H1 (cell line): Measurements from ENCODE around the gene GOLGA6C. TPM values are rescaled to one million over a fixed set of nuclear protein-coding genes. Genes with fewer than 3 reads are reported as not detected.
"Not testable (repeated sequence)": the region's sequence is repeated elsewhere in the genome, so short reads cannot be mapped to it uniquely, and the experiment has no call there.

Experiments used
- CTCF ChIA-PET: fragments of 300-600 bp; sonication (Branson Sonifier 250); formaldehyde crosslinking; loops from one replicate; lab custom pipeline; 2021; ENCODE audit not compliant: partially characterized antibody; lab: Charles Lee
- POLR2A ChIA-PET: fragments of 300-600 bp; sonication (Branson Sonifier 250); formaldehyde crosslinking; loops from one replicate; lab custom pipeline; 2021; ENCODE audit warnings: inconsistent platforms; ENCODE audit not compliant: partially characterized antibody; lab: Charles Lee
- DNase-seq, 2 experiments: peaks; one replicate each; pipeline versions ENCODE4 v3.0.0 to v3.0.0-alpha.2; 2010 to 2022; ENCODE audit warnings: low spot score in 2 of 2, low read depth in 1 of 2, mixed read lengths in 1 of 2
- FAIRE-seq: peaks from 2 replicates; lab custom pipeline; 2011; peaks lifted over from hg19 to GRCh38; lab: Jason Lieb, UNC
- H2AFZ ChIP-seq: 2 replicates; pipeline ENCODE4 v1.8.1; 2012; ENCODE audit warnings: low read length, inconsistent platforms
- H2AK5ac ChIP-seq: 2 replicates; pipeline ENCODE4 v1.6.1; 2013; ENCODE audit warnings: low read depth, low read length
- H2BK120ac ChIP-seq: replicated peaks from 2 replicates; pipeline ENCODE3; 2013; ENCODE audit warnings: low read depth, low read length, inconsistent platforms
- H2BK12ac ChIP-seq: 2 replicates; pipeline ENCODE4 v1.6.1; 2013; ENCODE audit warnings: low read depth, low read length
- H2BK15ac ChIP-seq: 2 replicates; pipeline ENCODE4 v1.6.1; 2013; ENCODE audit warnings: low read length
- H2BK20ac ChIP-seq: 2 replicates; pipeline ENCODE4 v1.6.1; 2013; ENCODE audit warnings: low read length
- H2BK5ac ChIP-seq: 2 replicates; pipeline ENCODE4 v1.6.1; 2013; ENCODE audit warnings: low read depth, low read length
- H3K14ac ChIP-seq: 2 replicates; pipeline ENCODE4 v1.6.1; 2013; ENCODE audit warnings: inconsistent platforms; ENCODE audit not compliant: insufficient read length
- H3K18ac ChIP-seq: 2 replicates; pipeline ENCODE4 v1.6.1; 2013; ENCODE audit warnings: low read length; ENCODE audit errors: extremely low read depth
- H3K23ac ChIP-seq: 2 replicates; pipeline ENCODE4 v1.6.1; 2013; ENCODE audit warnings: inconsistent platforms; ENCODE audit not compliant: insufficient read length
- H3K23me2 ChIP-seq: 2 replicates; pipeline ENCODE4 v1.6.1; 2013; ENCODE audit warnings: low read depth, low read length
- H3K27ac ChIP-seq: 2 replicates; pipeline ENCODE4 v1.6.1; 2011; ENCODE audit warnings: low read depth, low read length, inconsistent platforms
- H3K27me3 ChIP-seq, 4 experiments: replicated peaks in 1 of 4; 1 replicate in 1 of 4; 2 replicates in 3 of 4; pipeline versions ENCODE4 v1.6.1 to v1.8.1; 2011 to 2013; ENCODE audit warnings: low read length in 3 of 4, mild to moderate bottlenecking in 3 of 4, inconsistent platforms in 2 of 4, mixed read lengths in 2 of 4, moderate library complexity in 1 of 4; ENCODE audit not compliant: control insufficient read depth in 3 of 4, insufficient read depth in 3 of 4; ENCODE audit errors: extremely low read depth in 1 of 4
- H3K36me3 ChIP-seq, 4 experiments: 2 replicates each; pipeline versions ENCODE4 v1.6.1 to v1.8.1; 2011 to 2013; ENCODE audit warnings: mild to moderate bottlenecking in 4 of 4, low read length in 3 of 4, moderate library complexity in 2 of 4, control low read depth in 1 of 4, inconsistent platforms in 1 of 4; ENCODE audit not compliant: insufficient read depth in 4 of 4, control insufficient read depth in 2 of 4
- H3K4ac ChIP-seq: replicated peaks from 2 replicates; pipeline ENCODE3; 2013; ENCODE audit warnings: low read length, low read depth, mixed read lengths, inconsistent platforms; ENCODE audit not compliant: insufficient read length
- H3K4me1 ChIP-seq, 4 experiments: replicated peaks in 1 of 4; 1 replicate in 1 of 4; 2 replicates in 3 of 4; pipeline versions ENCODE4 v1.6.1 to v1.8.1; 2011 to 2013; ENCODE audit warnings: low read length in 3 of 4, inconsistent platforms in 2 of 4, mixed read lengths in 1 of 4; ENCODE audit not compliant: insufficient read depth in 4 of 4, control insufficient read depth in 3 of 4
- H3K4me2 ChIP-seq, 2 experiments: 2 replicates each; pipeline versions ENCODE4 v1.6.1 to v1.8.1; 2011 to 2013; ENCODE audit warnings: low read depth in 2 of 2, low read length in 2 of 2, control low read depth in 1 of 2, inconsistent platforms in 1 of 2, mild to moderate bottlenecking in 1 of 2; ENCODE audit not compliant: insufficient read depth in 1 of 2
- H3K4me3 ChIP-seq, 4 experiments: fragments of 200-600, 300-600 bp in 1 of 4; sonication (generic), shearing (Covaris generic), sonication (Bioruptor Twin) in 1 of 4; 2 replicates each; pipeline versions ENCODE4 v1.5.1 to v1.8.1; 2011 to 2016; ENCODE audit warnings: low read length in 4 of 4, low read depth in 3 of 4, control low read depth in 2 of 4, inconsistent platforms in 2 of 4, mild to moderate bottlenecking in 2 of 4, mixed read lengths in 1 of 4, moderate library complexity in 1 of 4; ENCODE audit not compliant: insufficient read depth in 2 of 4; ENCODE audit errors: extremely low read depth in 1 of 4
- H3K56ac ChIP-seq: replicated peaks from 2 replicates; pipeline ENCODE3; 2013; ENCODE audit warnings: low read depth, mild to moderate bottlenecking, mixed read lengths, low read length, inconsistent platforms; ENCODE audit not compliant: insufficient read length
- H3K79me1 ChIP-seq: 2 replicates; pipeline ENCODE4 v1.6.1; 2013; ENCODE audit warnings: low read depth, low read length, control low read depth
- H3K79me2 ChIP-seq, 2 experiments: 2 replicates each; pipeline versions ENCODE4 v1.6.1 to v1.8.1; 2012 to 2013; ENCODE audit warnings: low read length in 2 of 2, mild to moderate bottlenecking in 2 of 2, inconsistent platforms in 1 of 2; ENCODE audit not compliant: insufficient read depth in 2 of 2, control insufficient read depth in 1 of 2
- H3K9ac ChIP-seq, 4 experiments: replicated peaks in 1 of 4; 1 replicate in 1 of 4; 2 replicates in 3 of 4; pipeline versions ENCODE4 v1.6.1 to v1.8.1; 2011 to 2013; ENCODE audit warnings: low read depth in 3 of 4, low read length in 3 of 4, control low read depth in 2 of 4, mild to moderate bottlenecking in 2 of 4, moderate library complexity in 2 of 4, inconsistent platforms in 1 of 4; ENCODE audit errors: extremely low read depth in 1 of 4
- H3K9me3 ChIP-seq, 2 experiments: 2 replicates each; pipeline versions ENCODE4 v1.6.1 to v1.8.1; 2012 to 2013; ENCODE audit warnings: mild to moderate bottlenecking in 2 of 2, moderate library complexity in 2 of 2, control low read depth in 1 of 2, inconsistent platforms in 1 of 2, low read depth in 1 of 2, low read length in 1 of 2, mixed read lengths in 1 of 2; ENCODE audit not compliant: insufficient read depth in 2 of 2
- H4K20me1 ChIP-seq, 2 experiments: replicated peaks in 1 of 2; 2 replicates each; pipeline versions ENCODE3 to v1.8.1; 2011 to 2013; ENCODE audit warnings: inconsistent platforms in 2 of 2, low read length in 2 of 2, mild to moderate bottlenecking in 1 of 2; ENCODE audit not compliant: insufficient read depth in 2 of 2, control insufficient read depth in 1 of 2
- H4K5ac ChIP-seq: 2 replicates; pipeline ENCODE4 v1.6.1; 2013; ENCODE audit warnings: low read length, low read depth, mixed read lengths, inconsistent platforms; ENCODE audit not compliant: insufficient read length
- H4K8ac ChIP-seq: 2 replicates; pipeline ENCODE4 v1.8.0; 2013; ENCODE audit warnings: mild to moderate bottlenecking, moderate library complexity, low read length, inconsistent platforms; ENCODE audit not compliant: insufficient read depth; ENCODE audit errors: extremely low read depth
- H4K91ac ChIP-seq: replicated peaks from 2 replicates; pipeline ENCODE3; 2013; ENCODE audit warnings: low read length, mixed read lengths, inconsistent platforms; ENCODE audit not compliant: insufficient read length
- NANOG ChIP-seq: IDR thresholded peaks from 2 replicates; pipeline ENCODE4 v1.6.1; 2011; ENCODE audit warnings: low read length, low read depth, mild to moderate bottlenecking, inconsistent platforms; ENCODE audit not compliant: insufficient read depth, poor library complexity, severe bottlenecking
- WGBS, 2 experiments: shearing (Covaris generic) in 1 of 2; methylation state at CpG; one replicate each; pipeline versions ENCODE4 v1.1.6 to v1.1.7; 2013 to 2015; ENCODE audit warnings: low lambda C conversion rate in 2 of 2, mixed read lengths in 2 of 2, inconsistent platforms in 1 of 2, low coverage in 1 of 2, missing lambda C conversion rate in 1 of 2; ENCODE audit not compliant: insufficient replicate concordance in 2 of 2, insufficient coverage in 1 of 2, insufficient read length in 1 of 2; ENCODE audit errors: extremely low coverage in 1 of 2, missing lambda C conversion rate in 1 of 2; 5-methylcytosine and 5-hydroxymethylcytosine counted together
- polyA plus RNA-seq, 7 experiments: library from polyadenylated mRNA; depleted of rRNA in 3 of 7; stranded (reverse) in 5 of 7; unstranded in 2 of 7; fragments of >200 nt in 5 of 7; fragments of 200-250 nt in 2 of 7; gene quantifications; 1 replicate in 5 of 7; 2 replicates in 1 of 7; 4 replicates in 1 of 7; pipeline versions ENCODE4 v1.2.1 to v1.2.3, GENCODE V29; 2011 to 2013; ENCODE audit warnings: missing spikeins in 2 of 7, mixed read lengths in 2 of 7
- total RNA-seq: library from RNA; stranded (reverse); fragmentation: NEBNext Ultra II Directional; extraction: Animal tissue kit (Norgen Biotek cat#: 25700); gene quantifications from 2 replicates; pipeline ENCODE4 v1.2.1, GENCODE V29; 2021

GOLGA6C gene
- total and polyA plus RNA-seq, 2 of the 8 experiments (the other 6 are each of a cell fraction or from before 2014, with no cell fraction given) = 0.14 to 0.35 TPM

DNA sequence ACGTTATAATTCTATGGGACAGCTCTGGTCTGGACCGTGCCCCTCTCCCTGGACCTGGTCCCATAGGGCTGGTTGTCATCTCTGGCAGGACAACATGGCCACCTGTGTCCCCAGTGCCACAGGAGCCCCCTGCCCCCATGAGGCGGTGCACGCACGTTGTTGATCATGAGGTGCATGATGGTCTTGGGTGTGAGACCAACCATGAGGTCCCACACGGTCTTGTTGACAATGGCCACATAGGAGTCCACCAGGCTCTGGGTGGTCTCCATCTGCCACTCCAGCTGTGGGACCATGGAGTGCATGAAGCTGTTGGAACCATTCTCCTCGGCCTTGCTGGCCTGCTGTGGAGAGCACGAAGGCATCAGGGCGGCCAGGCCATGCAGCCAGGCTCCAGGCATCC lies 44.2 kb downstream of the GOLGA6C start (continued):
- TF ChIP-seq NANOG = no peak

DNA sequence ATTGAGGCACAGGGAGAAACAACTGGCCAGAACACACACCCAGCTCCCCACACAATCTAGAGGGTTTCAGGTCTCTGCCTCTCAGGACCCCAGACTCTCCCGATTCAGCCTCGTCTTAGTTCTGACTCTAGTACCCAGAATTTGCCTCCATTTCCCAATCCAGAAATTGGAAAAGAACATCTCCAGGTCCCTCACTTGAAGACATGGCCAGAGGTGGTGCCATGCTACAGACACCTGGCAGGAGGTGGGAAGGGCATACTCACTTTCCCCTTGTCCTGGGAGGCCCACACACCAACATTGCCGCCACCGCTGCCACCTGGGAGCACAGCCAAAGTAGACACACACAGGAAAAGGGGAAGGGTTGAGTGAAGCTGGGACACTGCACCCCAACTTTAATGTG lies 44.6 kb downstream of the GOLGA6C start:
- H2AFZ ChIP-seq, H4K20me1 ChIP-seq, H3K14ac ChIP-seq, H2BK20ac ChIP-seq, H2BK5ac ChIP-seq, H3K27me3 ChIP-seq, POLR2A ChIA-PET, H4K5ac ChIP-seq, H2BK15ac ChIP-seq, H3K36me3 ChIP-seq, H3K27ac ChIP-seq, H3K4me1 ChIP-seq, DNase-seq, H3K79me1 ChIP-seq, H3K56ac ChIP-seq, H4K91ac ChIP-seq, H3K9ac ChIP-seq, H3K4ac ChIP-seq, H3K23me2 ChIP-seq, H3K9me3 ChIP-seq, H3K4me3 ChIP-seq, H3K79me2 ChIP-seq, CTCF ChIA-PET, FAIRE-seq, H3K23ac ChIP-seq, H3K18ac ChIP-seq, H2BK120ac ChIP-seq, H2BK12ac ChIP-seq, H2AK5ac ChIP-seq, H4K8ac ChIP-seq, H3K4me2 ChIP-seq: not testable (repeated sequence)
- 93% methylated on average over 3 of the region's 4 CpGs; no CpG with 5 or more reads in 1 of the 2 experiments for WGBS, 2 experiments
